Esophagus squamous epithelium (tissue), 4 donors: Measurements from ENCODE around the gene ADD1.

Source experiments
- CTCF ChIP-seq, 6 experiments: fragments of 450-650 bp in 4 of 6; fragments of 200-600 bp in 2 of 6; sonication (generic) in 2 of 6; IDR thresholded peaks; one replicate each; pipeline ENCODE4 v1.5.1; 2016 to 2019; ENCODE audit warnings: antibody characterized with exemption in 6 of 6, mild to moderate bottlenecking in 4 of 6, moderate library complexity in 4 of 6
- POLR2A ChIP-seq, 4 donors: fragments of 450-650 bp; IDR thresholded peaks; one replicate each; pipeline ENCODE4 v1.6.1; 2017; ENCODE audit warnings: antibody characterized with exemption in 4 of 4, mild to moderate bottlenecking in 4 of 4, moderate library complexity in 3 of 4

- TF ChIP-seq CTCF (IDR thresholded peaks at IDR 0.05) (no peak), POLR2A (IDR thresholded peaks at IDR 0.05) (no peak)
Observed at GRCh38 chr4:2809610-2810180, 33.9 kb upstream of the ADD1 start.
